OCI-LY7 (cell line): Measurements from ENCODE around the gene EPDR1. TPM values are rescaled to one million over a fixed set of nuclear protein-coding genes. Genes with fewer than 3 reads are reported as not detected.

Experiments
- BruUV-seq: library from RNA; stranded (reverse); fragments of 400-500 nt; replicated peaks from 2 replicates; lab custom pipeline; 2021; lab: Mats Ljungman, UMichigan
- CTCF ChIA-PET: fragments of 300-600 bp; sonication (Branson Sonifier 250); formaldehyde crosslinking; loops from one replicate; lab custom pipeline; 2022; ENCODE audit warnings: antibody characterized with exemption; ENCODE audit not compliant: unreplicated experiment; lab: Charles Lee
- POLR2A ChIA-PET: fragments of 300-600 bp; sonication (Branson Sonifier 250); formaldehyde crosslinking; loops from one replicate; lab custom pipeline; 2022; ENCODE audit warnings: antibody characterized with exemption; lab: Charles Lee
- DNase-seq: peaks from one replicate; pipeline ENCODE4 v3.0.0-alpha.2; 2015; ENCODE audit warnings: low spot score
- H2AFZ ChIP-seq: fragments of 200-600 bp; sonication (generic), shearing (Covaris generic); 2 replicates; pipeline ENCODE4 v1.6.1; 2014; ENCODE audit warnings: mild to moderate bottlenecking, antibody characterized with exemption, low read length, moderate library complexity
- H3K27ac ChIP-seq: fragments of 200-600 bp; sonication (generic); 2 replicates; pipeline ENCODE4 v1.5.1; 2014; ENCODE audit warnings: mixed run types, low read depth, mild to moderate bottlenecking, moderate library complexity, low read length, inconsistent platforms; ENCODE audit not compliant: poor library complexity, severe bottlenecking
- H3K36me3 ChIP-seq: fragments of 200-600 bp; sonication (generic); 2 replicates; pipeline ENCODE4 v1.6.1; 2014; ENCODE audit warnings: mild to moderate bottlenecking, antibody characterized with exemption, low read length, moderate library complexity, mixed read lengths; ENCODE audit not compliant: insufficient read depth
- H3K4me1 ChIP-seq: fragments of 200-600 bp; sonication (generic); 2 replicates; pipeline ENCODE4 v1.5.1; 2014; ENCODE audit warnings: mild to moderate bottlenecking, low read length; ENCODE audit not compliant: insufficient read depth, poor library complexity, severe bottlenecking
- H3K4me2 ChIP-seq: fragments of 200-600 bp; sonication (generic); 2 replicates; pipeline ENCODE4 v1.6.1; 2014; ENCODE audit warnings: mild to moderate bottlenecking, low read length
- H3K4me3 ChIP-seq: fragments of 200-600 bp; sonication (generic); 2 replicates; pipeline ENCODE4 v1.5.1; 2014; ENCODE audit warnings: mild to moderate bottlenecking, low read depth, low read length; ENCODE audit not compliant: poor library complexity, severe bottlenecking
- H3K79me2 ChIP-seq: fragments of 200-600 bp; sonication (generic); 2 replicates; pipeline ENCODE4 v1.6.1; 2016; ENCODE audit warnings: low read depth, mild to moderate bottlenecking, low read length, moderate library complexity, mixed read lengths; ENCODE audit not compliant: insufficient read depth
- H3K9me2 ChIP-seq: fragments of 200-600 bp; sonication (generic); 2 replicates; pipeline ENCODE4 v1.6.1; 2016; ENCODE audit warnings: mild to moderate bottlenecking, low read length, mixed read lengths; ENCODE audit not compliant: insufficient read depth
- H3K9me3 ChIP-seq: fragments of 200-600 bp; sonication (generic); 2 replicates; pipeline ENCODE4 v1.6.1; 2014; ENCODE audit warnings: mild to moderate bottlenecking, mixed run types, low read length, mixed read lengths
- H4K20me1 ChIP-seq: fragments of 200-600 bp; sonication (generic); 2 replicates; pipeline ENCODE4 v1.6.1; 2014; ENCODE audit warnings: mild to moderate bottlenecking, antibody characterized with exemption, low read length, moderate library complexity, mixed read lengths; ENCODE audit not compliant: insufficient read depth
- CTCF ChIP-seq: fragments of 200-600 bp; sonication (generic); conservative IDR thresholded peaks from 2 replicates; pipeline ENCODE4 v1.5.1; 2014; ENCODE audit warnings: mild to moderate bottlenecking, antibody characterized with exemption, low read length, moderate library complexity, mixed read lengths
- EZH2phosphoT487 ChIP-seq: fragments of 200-600 bp; sonication (generic); IDR thresholded peaks from 2 replicates; pipeline ENCODE4 v1.6.1; 2018; ENCODE audit warnings: low read depth, borderline replicate concordance, mild to moderate bottlenecking, mixed run types, antibody characterized with exemption, low read length, moderate library complexity, mixed read lengths
- intact Hi-C: fragments of 100-400 bp; cut with micrococcal nuclease; formaldehyde crosslinking; loops from one replicate; pipeline ENCODE4 v1.10.0; 2022; ENCODE audit not compliant: unreplicated experiment
- total RNA-seq, 2 experiments: library from RNA; depleted of rRNA in 1 of 2; stranded (reverse); fragments of >200 nt in 1 of 2; shearing (Covaris generic) in 1 of 2; gene quantifications; 2 replicates each; pipeline ENCODE4 v1.2.3, GENCODE V29; 2014 to 2022

The EPDR1 gene
- total RNA-seq, 2 experiments from 2014 or later: not detected

- Histone ChIP-seq H3K36me3 (no peaks in the 10 kb centered on the region), H3K4me3 (no peak overlapping the region), H3K27ac (no peak overlapping the region), H2AFZ (no peak overlapping the region), H3K79me2 (no peaks in the 10 kb centered on the region), H3K4me1 (no peaks in the 10 kb centered on the region), H4K20me1 (no peaks in the 10 kb centered on the region), H3K9me3 (no peaks in the 10 kb centered on the region), H3K9me2 (no peaks in the 10 kb centered on the region), H3K4me2 (no peak overlapping the region)
- BruUV-seq: no TSS peak
- no peak for DNase-seq
- CTCF ChIA-PET: no interaction called here
- TF ChIP-seq CTCF: no peak
- TF ChIP-seq EZH2phosphoT487: no peak
- POLR2A ChIA-PET: no interaction called here
- intact Hi-C loops: no loop called here
These were observed 36.4 kb downstream of the EPDR1 start for GRCh38 chr7:37956791-37957190.

- Histone ChIP-seq H2AFZ (no peak overlapping the region), H3K4me2 (no peak overlapping the region), H3K27ac (no peak overlapping the region), H3K79me2 (no peaks in the 10 kb centered on the region), H3K4me1 (no peaks in the 10 kb centered on the region), H3K36me3 (no peaks in the 10 kb centered on the region), H3K9me3 (no peaks in the 10 kb centered on the region), H4K20me1 (no peaks in the 10 kb centered on the region), H3K4me3 (no peak overlapping the region), H3K9me2 (no peaks in the 10 kb centered on the region)
- TF ChIP-seq CTCF (no peak), EZH2phosphoT487 (no peak)
- BruUV-seq: no TSS peak
- ChIA-PET POLR2A (no interaction called here), CTCF (no interaction called here)
- DNase-seq: no peak
- intact Hi-C loops: no loop called here
These were observed 37.0 kb downstream of the EPDR1 start for GRCh38 chr7:37957221-37957970.

GRCh38 chr7:37960483-37960882 lies 40.0 kb downstream of the EPDR1 start:
- Histone ChIP-seq H3K79me2 (no peaks in the 10 kb centered on the region), H4K20me1 (no peaks in the 10 kb centered on the region), H3K27ac (no peak overlapping the region), H3K4me1 (no peaks in the 10 kb centered on the region), H3K4me2 (no peak overlapping the region), H3K36me3 (no peaks in the 10 kb centered on the region), H3K9me3 (no peaks in the 10 kb centered on the region), H2AFZ (no peak overlapping the region), H3K4me3 (no peak overlapping the region), H3K9me2 (no peaks in the 10 kb centered on the region)
- DNase-seq: no peak
- ChIA-PET CTCF (no interaction called here), POLR2A (no interaction called here)
- BruUV-seq: no TSS peak
- no peak for TF ChIP-seq EZH2phosphoT487
- TF ChIP-seq CTCF: no peak
- intact Hi-C loops: no loop called here
